Measurements from ENCODE around the gene PPM1A. TPM values are rescaled to one million over a fixed set of nuclear protein-coding genes. Genes with fewer than 3 reads are reported as not detected.

Gene PPM1A
- total and polyA plus RNA-seq, 8 donors: 13.6 to 95.5 (median 32.7) TPM

GRCh38 chr14:60215127-60215444 lies 33.9 kb upstream of the PPM1A start:
- H3K27ac ChIP-seq: peak overlapping the region in 2 of 5 donors; percentile 40 to 80
- no peaks in the 10 kb centered on the region for H3K9me3 ChIP-seq
- H3K4me3 ChIP-seq: no peak overlapping the region
- WGBS, 5 donors: 50 to 68% (median 60%) methylated on average over 2 of the region's 2 CpGs
- H3K4me1 ChIP-seq: peaks cover 0 to 24% (median 1%) of the 10 kb centered on the region in 4 donors
- no peak for TF ChIP-seq POLR2A (IDR thresholded peaks at IDR 0.05)
- no peak for TF ChIP-seq EP300 (IDR thresholded peaks at IDR 0.05)
- TF ChIP-seq CTCF (IDR thresholded peaks at IDR 0.05): no peak
- TF ChIP-seq POLR2AphosphoS5 (IDR thresholded peaks at IDR 0.05): no peak
- H3K27me3 ChIP-seq: no peaks in the 10 kb centered on the region
- no peaks in the 10 kb centered on the region for H3K36me3 ChIP-seq
- intact Hi-C loops (cut with DNase I; ENCODE audit: low total_unique reads): no loop called here
- DNase-seq: peak in 1 of 2 donors; percentile 63

- DNase-seq: peak in 1 of 2 donors; percentile 41
- H3K27ac ChIP-seq: peak overlapping the region in 2 of 5 donors; percentile 46 to 80
- H3K27me3 ChIP-seq: no peaks in the 10 kb centered on the region
- H3K9me3 ChIP-seq: no peaks in the 10 kb centered on the region
- H3K4me1 ChIP-seq: peaks cover 0 to 24% (median 1%) of the 10 kb centered on the region in 4 donors
- WGBS, 5 donors: 72 to 85% (median 84%) methylated on average over 4 of the region's 4 CpGs
- intact Hi-C loops (cut with DNase I; ENCODE audit: low total_unique reads): no loop called here
- TF ChIP-seq POLR2AphosphoS5 (IDR thresholded peaks at IDR 0.05) (peak in 2 of 3 donors; percentile 7 to 63), EP300 (IDR thresholded peaks at IDR 0.05) (no peak)
- no peaks in the 10 kb centered on the region for H3K36me3 ChIP-seq
- H3K4me3 ChIP-seq: no peak overlapping the region
These were observed 33.3 kb upstream of the PPM1A start for GRCh38 chr14:60215520-60216420.

GRCh38 chr14:60217713-60218112 lies 31.3 kb upstream of the PPM1A start:
- intact Hi-C loops (cut with DNase I; ENCODE audit: low total_unique reads): no loop called here
- TF ChIP-seq POLR2A (IDR thresholded peaks at IDR 0.05) (no peak), CTCF (IDR thresholded peaks at IDR 0.05) (no peak), POLR2AphosphoS5 (IDR thresholded peaks at IDR 0.05) (no peak), EP300 (IDR thresholded peaks at IDR 0.05) (no peak)
- WGBS, 5 donors: 68 to 88% (median 83%) methylated on average over 3 of the region's 3 CpGs
- Histone ChIP-seq H3K36me3 (no peaks in the 10 kb centered on the region), H3K4me3 (no peak overlapping the region), H3K27ac (peak overlapping the region in 2 of 5 donors; percentile 27 to 80), H3K27me3 (no peaks in the 10 kb centered on the region), H3K9me3 (no peaks in the 10 kb centered on the region), H3K4me1 (peaks cover 0 to 28% (median 1%) of the 10 kb centered on the region in 4 donors)
- peak in 1 of 2 donors; percentile 21 for DNase-seq

- intact Hi-C loops (cut with DNase I; ENCODE audit: low total_unique reads): no loop called here
- H3K27me3 ChIP-seq: no peaks in the 10 kb centered on the region
- WGBS, 5 donors: 89 to 94% (median 92%) methylated on average over 1 of the region's 1 CpG
These were observed 28.9 kb upstream of the PPM1A start for GRCh38 chr14:60220084-60220483.

GRCh38 chr14:60220917-60221316 lies 28.1 kb upstream of the PPM1A start:
- H3K4me1 ChIP-seq: peaks cover 0 to 27% (median 0%) of the 10 kb centered on the region in 4 donors
- H3K4me3 ChIP-seq: no peak overlapping the region
- WGBS, 5 donors: 85 to 92% (median 92%) methylated on average over 6 to 10 of the region's 10 CpGs
- no peak for DNase-seq
- no peak overlapping the region for H3K27ac ChIP-seq
- no peaks in the 10 kb centered on the region for H3K9me3 ChIP-seq
- H3K27me3 ChIP-seq: no peaks in the 10 kb centered on the region
- intact Hi-C loops (cut with DNase I; ENCODE audit: low total_unique reads): no loop called here
- TF ChIP-seq CTCF (IDR thresholded peaks at IDR 0.05) (no peak), POLR2A (IDR thresholded peaks at IDR 0.05) (no peak), POLR2AphosphoS5 (IDR thresholded peaks at IDR 0.05) (no peak)
- no peaks in the 10 kb centered on the region for H3K36me3 ChIP-seq

More at GRCh38 chr14:60220084-60220483, 28.9 kb upstream of the PPM1A start:
- H3K4me3 ChIP-seq: no peak overlapping the region
- no peak for TF ChIP-seq EP300 (IDR thresholded peaks at IDR 0.05)
- H3K4me1 ChIP-seq: peaks cover 0 to 27% (median 0%) of the 10 kb centered on the region in 4 donors
- H3K9me3 ChIP-seq: no peaks in the 10 kb centered on the region
- H3K27ac ChIP-seq: no peak overlapping the region
- DNase-seq: no peak
- H3K36me3 ChIP-seq: no peaks in the 10 kb centered on the region

Data from stomach (tissue), 9 donors.